Lung microvascular endothelial cell (primary cell): ENCODE measurements around the gene GLI2. TPM values are rescaled to one million over a fixed set of nuclear protein-coding genes. Genes with fewer than 3 reads are reported as not detected.

ENCODE experiments used
- DNase-seq, 2 donors: peaks; one replicate each; pipeline versions ENCODE4 v3.0.0 to v3.0.0-alpha.2; 2010; ENCODE audit warnings: low read depth in 2 of 2
- total RNA-seq: library from RNA; depleted of rRNA; stranded (reverse); fragments of >200 nt; gene quantifications from 2 replicates; pipeline ENCODE4 v1.2.1, GENCODE V29; 2014

Gene GLI2
- total RNA-seq, 1 donor from 2014 or later, result not detected

DNA sequence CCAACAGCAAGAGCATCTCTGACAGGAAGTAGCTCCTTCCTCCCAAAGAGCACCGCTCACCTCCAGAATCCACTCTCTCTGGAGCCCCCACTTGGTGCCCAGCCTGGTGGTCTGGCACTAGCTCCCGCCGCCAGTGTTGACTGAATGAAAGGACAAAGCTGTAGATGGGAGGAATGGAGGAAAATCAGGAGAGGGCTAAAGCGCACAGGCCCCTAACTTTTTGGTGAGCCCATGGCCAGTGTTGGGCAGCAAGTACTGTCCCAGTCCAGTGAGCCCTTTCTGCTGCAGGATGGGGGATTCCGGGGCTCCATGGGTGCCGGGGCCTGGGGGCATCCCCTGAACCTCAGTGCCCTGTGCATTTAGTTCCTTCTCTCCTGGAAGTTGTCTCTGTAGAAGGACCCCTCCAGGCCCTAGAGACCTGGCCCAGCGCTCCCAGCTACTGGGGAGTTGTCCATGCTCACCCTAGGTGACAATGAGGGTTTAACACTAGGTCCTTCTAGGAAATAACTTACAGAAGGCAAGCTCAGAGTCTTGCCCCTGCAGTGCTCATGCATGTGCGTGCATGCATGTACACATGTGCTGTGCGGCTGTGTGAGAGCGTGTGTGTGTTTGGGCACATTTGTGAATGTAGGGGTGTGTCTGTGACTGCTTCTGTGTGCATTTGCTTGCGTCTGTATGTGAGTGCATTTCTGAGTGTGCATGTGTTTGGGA is 33.6 kb downstream of the GLI2 start:
- no peak for DNase-seq

GRCh38 chr2:120769787-120770120 is 34.1 kb downstream of the GLI2 start:
- no peak for DNase-seq

DNA sequence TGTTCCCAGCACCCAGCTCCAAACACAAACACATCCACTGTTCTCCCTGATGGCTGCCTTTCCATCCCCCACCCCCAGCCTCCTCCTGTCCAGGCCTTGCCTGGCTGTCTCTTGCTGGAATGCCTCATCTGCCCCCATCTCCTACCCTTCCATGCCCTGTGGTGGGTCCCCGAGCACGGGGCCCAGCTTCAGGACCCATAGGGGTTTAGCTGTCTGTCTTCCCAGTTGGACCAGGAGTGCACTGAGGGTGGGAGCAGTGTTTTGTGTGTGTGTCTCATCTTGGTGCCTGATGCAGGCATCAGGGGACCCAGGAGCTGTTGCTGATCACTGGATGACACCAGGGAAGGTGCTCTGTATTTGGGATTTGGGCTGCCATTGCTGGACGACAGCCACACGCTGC is 34.5 kb downstream of the GLI2 start:
- DNase-seq, result no peak

- DNase-seq, result no peak
These were observed 35.0 kb downstream of the GLI2 start for GRCh38 chr2:120770641-120771040.

DNA sequence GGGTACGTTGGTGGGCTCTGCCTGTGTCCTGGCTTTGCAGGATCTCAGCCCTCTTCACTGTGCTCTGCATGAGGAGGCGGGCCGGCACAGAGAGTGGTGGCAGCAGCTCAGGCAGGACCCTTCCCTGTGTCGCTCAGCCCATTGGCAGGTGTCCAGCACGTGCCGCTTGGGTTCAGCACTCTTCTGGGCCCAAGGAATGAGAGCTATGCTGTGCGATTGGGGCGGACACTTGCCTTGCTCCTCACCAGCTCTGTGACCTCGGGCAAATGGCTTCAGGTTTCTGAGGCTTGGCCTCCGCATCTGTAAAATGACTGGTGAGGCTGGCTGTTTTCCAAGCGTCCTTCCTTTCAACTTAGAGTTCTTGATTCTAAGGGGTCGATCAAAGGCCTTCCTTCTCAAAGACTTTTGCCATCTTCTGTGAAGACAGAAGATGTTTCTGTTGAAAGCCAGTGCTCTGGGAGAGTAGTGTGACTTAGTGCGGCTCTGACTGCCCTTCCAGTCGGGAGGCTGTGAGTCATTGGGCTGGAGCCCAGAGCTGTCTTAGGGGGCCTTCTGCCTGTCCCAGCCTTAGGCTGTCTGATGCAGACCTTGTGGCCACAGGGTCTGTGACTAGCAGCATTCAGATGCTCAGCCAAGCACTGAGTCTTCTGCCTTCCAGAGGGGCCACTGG is 35.6 kb downstream of the GLI2 start:
- peak in 1 of 2 donors; percentile 79 for DNase-seq

DNA sequence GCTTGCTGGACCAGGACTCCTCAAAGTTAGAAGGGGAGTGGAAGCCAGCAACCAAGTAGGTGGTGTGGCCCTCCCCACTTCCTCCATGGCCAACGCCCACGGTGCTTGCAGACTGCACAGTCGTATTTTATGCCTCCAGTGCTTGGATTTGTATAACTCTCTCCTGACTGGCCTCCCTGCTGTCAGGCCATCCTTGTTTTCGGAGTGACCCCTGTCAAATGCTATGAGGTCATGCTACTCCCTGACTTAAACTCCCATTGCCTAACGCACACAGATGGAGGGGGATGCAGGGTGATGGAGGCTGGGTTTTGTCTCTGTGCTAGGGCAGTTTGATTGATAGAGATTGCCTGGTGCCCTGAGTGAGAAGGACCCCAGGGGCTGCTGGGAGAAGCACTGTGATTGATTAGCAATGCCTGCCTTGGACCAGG is 36.1 kb downstream of the GLI2 start:
- no peak for DNase-seq

GRCh38 chr2:120772261-120772660 is 36.6 kb downstream of the GLI2 start:
- DNase-seq, result no peak

GRCh38 chr2:120773186-120773800 is 37.6 kb downstream of the GLI2 start:
- no peak for DNase-seq

DNA sequence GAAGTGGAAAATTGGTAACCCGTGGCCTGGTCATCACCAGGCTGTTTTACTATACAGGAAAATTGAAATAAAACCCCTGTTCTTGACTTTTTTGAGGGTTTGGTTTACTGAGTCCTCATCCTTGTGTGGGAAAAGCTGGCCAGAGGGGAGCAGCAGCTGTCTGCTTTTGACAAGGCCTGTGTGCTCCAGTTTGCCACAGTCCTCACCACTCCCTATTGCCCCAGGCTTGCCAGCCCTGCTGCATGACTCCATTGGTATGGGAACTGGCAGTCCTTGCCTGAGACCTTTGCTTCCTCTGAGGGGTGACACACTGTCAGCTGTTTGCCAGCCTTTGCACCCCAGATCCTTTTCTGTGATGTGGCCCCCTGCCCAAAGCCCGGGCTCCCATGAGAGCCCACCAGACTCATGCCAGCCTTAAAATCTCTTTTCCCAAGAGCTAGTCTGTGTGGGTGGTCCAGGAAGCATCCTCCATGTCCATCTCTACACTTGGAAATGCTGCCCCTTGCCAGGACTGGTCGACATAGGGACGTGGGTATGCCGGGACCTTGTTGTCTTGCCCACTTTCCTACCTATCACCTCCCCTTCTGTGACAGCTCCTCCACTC is 39.0 kb downstream of the GLI2 start:
- no peak for DNase-seq

GRCh38 chr2:120775194-120775593 is 39.5 kb downstream of the GLI2 start:
- no peak for DNase-seq

DNA sequence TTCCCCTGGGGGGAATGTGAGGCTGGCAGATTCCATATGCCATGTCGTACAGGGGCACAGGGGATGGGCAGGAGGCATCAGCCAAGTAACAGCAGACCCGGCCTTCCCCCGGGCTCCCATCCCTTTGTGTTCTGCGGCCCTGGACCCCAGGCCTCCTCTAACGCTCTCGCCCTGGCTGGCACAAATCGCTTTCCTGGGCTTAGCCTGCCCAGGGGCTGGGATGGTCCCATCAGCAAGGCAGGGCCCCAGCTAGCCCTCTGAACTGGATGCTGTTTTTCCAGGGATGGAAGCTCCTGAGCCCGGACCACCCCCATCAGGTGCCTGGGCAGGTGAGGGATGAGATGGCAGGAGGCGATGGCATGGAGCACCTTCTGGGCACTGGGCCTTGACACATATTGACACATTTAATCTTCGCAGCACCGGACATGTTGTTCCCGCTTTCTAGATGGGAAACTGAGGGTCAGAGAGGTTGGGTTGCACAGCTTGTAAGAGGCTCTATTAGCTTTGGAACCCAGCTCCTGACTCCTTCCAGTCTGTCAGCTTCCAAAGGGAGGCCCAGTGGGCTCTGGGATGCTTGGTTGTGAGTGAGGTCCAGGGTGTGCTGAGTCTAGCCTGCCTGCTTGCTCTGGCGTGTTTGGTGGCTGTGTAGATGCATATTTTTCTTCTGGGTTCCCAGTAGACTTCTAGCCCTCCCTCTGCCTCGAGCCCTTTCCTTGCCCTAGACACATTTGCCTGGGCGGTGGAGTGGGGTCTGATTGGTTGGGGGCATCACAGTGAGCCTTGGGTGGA is 40.3 kb downstream of the GLI2 start:
- no peak for DNase-seq

DNA sequence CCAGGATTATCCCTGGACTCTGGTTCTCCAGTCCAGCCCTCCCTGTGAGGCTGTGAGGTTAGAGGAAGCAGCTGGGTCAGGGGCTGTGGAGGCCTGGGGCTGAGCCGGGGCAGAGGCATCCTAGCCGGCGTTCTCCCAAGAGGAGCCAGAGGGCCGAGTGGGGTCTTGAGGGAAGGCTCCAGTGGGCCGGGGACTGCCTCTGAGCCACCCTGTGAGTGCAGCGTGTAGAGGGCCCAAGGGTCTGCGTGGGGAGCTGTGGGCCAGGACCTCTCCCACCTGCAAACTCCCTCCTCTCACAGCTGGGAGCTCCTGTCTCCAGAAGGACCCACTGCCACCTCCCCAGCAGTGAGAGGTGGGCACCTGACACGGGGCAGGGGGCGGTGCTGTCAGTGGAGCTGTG is 41.0 kb downstream of the GLI2 start:
- DNase-seq, result no peak

DNA sequence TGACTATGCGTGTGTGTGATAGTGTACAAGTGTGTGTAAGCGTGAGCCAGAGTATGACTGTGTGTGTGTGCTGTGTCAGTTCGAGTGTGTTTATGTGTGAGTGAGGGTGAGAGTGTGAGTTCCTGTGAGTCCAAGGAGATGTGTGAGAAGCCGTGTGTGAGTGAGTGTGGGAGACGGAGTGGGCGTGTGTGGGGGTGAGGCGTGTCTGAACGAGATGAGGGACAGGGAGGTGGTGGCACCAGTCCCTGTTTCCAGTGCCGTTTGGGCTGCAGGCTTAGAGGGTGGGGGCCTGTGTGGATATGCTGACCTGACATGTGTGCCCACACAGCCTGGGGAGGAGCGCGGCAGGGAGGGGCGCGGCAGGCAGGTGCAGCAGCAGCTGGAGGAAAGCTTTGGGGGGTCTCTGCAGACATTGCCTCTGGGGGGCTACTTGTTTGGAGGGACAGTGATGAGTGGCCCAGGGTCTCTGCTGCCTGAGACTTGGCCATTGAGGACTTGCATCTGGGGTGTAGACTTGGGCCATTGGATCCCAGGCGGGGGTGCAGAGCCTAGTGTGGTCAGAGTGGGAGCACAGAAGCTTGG is 41.6 kb downstream of the GLI2 start:
- DNase-seq, result no peak

GRCh38 chr2:120777787-120778186 is 42.1 kb downstream of the GLI2 start:
- no peak for DNase-seq

DNA sequence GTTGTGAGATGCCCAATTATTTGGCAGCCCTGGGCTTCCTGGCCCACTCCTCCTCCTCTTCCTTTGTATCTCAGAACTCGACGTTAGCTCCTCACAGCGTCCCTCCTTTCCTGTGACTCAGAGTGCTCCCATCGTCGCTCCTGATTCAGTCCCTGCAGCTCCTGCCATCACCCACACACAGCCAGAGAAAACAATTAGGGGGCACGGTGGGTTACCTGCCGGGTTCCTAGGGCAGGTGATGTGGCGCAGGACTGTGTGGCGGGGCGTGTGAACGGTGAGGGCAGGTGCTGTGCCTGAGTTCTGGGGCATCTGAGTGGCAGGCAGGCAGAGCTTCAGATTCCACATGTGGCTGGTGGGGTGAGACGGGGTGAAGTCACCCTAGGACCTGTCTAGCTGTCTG is 42.6 kb downstream of the GLI2 start:
- DNase-seq, result peak in 1 of 2 donors; percentile 44

DNA sequence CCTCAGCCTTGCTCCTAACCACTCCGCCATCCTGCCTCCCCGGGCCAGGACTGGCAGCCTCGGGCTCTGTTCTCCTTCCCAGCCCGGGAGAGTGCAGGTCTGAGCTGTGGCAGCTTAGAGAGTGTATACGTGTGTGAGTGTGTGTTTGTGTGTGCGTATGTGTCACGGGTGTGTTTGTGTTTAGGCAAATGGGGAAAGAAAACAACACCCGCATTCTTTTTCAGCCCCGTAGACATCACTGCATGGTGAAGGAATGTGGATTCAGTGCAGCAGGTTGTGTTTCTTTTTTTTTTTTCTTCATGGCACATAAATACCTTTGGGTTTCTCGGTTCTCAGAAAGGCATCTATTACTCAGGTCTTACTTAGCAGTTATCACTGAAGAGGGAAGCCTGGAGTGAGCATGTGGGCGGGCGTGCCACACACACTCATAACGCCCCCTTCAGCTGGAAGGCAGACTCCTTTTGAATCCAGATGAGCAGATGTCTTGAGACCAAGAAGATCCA is 44.2 kb downstream of the GLI2 start:
- DNase-seq, result peak in 1 of 2 donors; percentile 18

- no peak for DNase-seq
These were observed 44.7 kb downstream of the GLI2 start for GRCh38 chr2:120780402-120780801.

- DNase-seq, result peak in 1 of 2 donors; percentile 85
These were observed 47.7 kb downstream of the GLI2 start for GRCh38 chr2:120783371-120783791.

DNA sequence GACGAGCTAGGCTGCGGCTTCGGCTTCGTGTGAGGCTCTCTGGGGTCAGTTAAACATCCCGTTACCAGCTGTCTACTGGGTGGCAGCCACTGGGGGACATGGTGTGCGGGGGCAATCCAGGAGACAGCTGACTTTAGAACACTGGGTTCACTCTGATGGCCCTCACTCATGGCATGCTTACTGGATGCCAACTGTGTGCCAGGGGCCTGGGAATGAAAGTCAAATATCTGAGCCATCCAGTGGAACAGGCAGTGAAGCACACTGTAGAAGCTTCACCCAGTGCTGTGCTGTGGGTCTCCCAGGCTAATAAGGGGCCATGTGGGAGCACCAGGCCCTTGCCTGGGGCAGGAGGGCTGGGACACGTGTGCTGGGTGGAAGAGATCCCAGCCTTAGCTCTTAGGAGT is 48.3 kb downstream of the GLI2 start:
- DNase-seq, result no peak
